NCI-H1092 treated with DMSO at 0.1 percent for 48 hours (cell line): Measurements from ENCODE around the gene ZNF511.

Experiments
- DNase-seq: peaks from one replicate; lab custom pipeline; 2025; lab: John Stamatoyannopoulos, UW

ZNF511 gene

DNA sequence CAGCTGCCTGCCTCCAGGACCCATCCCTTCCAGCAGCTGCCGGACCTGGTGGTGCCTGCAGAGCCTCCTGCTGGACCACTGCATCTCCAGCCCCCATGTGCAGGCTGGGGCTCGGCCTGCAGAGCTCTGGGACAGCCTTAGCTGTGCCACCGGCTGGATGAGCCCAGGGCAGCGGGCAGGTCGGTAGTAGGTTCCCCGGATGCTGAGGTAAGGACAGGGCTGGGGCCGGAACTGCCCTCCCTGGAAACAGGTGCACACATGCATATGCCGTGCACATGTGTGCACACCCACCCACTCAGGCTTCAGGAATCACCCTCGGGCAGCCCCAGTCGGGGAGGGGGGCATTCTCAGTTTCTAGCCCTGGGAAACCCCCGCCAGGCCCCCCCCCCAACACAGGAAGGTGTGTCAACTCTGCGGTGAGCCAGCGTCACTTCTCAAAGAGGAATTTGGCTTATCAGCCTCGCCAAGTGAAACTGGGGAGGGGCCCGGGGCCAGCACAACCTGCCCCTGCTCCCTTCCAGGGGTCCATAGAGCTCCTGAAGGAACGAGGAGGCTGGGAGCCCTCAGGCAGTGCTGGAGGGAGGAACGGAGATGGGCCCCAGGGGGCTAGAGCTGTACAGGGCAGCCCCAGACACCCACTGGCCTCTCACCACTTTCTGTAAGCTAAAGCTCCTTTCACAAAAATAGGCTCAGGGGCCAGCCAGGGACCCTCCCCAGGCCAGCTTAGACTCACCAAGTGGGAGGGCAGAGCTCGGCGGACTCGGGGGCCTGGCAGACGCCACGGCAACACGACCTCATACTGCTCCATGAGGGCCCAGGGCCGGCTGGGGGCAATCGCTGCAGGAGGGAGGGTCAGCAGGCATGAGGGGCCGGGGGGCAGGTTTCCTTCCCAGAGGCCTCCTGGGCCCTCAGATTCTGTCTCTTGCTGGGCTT is 33.7 kb upstream of the ZNF511 start:
- no peak for DNase-seq

DNA sequence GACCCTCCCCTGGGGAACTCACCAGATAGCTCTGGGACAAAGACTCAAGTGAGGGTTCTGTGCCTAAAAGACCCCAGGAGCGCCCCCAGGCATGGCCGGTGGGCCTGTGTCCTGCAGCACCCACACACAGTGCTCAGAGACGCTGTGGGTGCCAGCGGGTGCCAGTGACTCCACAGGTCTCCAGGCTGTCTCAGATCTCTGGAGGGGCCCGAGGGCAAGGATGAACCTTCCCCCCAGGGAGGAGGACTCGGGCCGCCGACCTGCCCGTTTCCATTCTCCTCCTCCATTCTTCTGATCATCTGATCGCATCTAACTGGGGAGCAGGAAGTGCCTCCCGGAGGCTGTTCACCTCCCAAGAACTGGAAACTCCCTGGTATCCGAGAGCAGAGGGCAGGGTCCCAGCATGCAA is 33.0 kb upstream of the ZNF511 start:
- DNase-seq, result no peak

DNA sequence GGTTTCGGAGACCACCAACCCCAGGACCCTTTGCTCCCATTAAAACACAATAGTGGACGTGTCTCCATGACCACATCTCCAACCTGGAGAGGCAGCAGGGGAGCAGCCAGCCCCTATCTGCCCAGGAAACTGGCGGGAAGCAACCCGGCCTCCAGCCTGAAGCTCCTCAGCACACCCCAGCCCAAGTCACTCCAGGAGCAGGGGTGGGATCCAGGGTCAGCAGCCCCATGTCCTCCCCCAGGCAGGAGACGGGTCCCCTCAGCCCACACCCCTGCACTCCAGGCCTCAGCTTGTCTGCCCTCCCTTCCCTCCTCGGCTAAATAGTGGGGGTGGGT is 32.6 kb upstream of the ZNF511 start:
- DNase-seq, result no peak

DNA sequence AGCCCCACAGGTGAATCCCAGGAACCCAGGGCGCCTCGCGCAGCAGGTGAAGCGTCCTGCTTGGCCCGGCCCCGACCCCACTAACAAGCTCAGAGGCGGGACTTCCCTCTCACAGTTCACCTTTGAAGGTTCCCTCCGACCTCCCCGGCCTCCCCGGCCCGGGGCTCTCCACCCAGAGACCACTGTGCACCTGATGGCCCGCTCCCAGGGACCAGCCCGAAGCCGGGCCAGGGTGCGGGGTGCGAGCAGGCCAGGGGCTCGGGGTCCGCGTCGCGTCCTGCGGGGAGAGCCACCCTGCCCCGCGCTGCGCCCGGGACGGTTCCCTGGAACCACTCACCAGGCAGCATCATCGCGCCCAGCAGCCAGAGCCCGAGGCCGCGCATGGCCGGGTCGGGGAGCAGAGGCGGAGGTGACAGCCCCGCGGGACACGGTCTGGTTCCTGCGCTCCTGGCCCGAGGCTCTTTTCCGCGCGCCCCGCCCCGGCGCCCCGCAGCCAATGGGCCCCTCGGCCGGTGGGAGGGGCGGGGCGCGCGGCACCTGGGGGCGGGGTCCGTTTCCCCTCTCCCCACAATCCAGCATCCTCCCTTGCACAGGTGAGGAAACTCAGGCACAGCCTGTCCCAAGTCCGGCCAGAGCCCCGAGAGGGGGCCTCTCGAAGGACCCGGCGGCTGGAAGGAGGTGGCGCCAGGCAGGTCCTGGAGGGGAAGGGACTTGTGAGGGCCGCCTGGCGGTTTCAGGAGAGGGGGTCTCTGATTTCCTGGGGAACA is 32.1 kb upstream of the ZNF511 start, which contains the start of gene ADAM8:
ADAM8 (minus strand) TSS at position 434 of the 767 bp plus-strand sequence; CDS start at position 383, 51 bp downstream.
- DNase-seq, result no peak

DNA sequence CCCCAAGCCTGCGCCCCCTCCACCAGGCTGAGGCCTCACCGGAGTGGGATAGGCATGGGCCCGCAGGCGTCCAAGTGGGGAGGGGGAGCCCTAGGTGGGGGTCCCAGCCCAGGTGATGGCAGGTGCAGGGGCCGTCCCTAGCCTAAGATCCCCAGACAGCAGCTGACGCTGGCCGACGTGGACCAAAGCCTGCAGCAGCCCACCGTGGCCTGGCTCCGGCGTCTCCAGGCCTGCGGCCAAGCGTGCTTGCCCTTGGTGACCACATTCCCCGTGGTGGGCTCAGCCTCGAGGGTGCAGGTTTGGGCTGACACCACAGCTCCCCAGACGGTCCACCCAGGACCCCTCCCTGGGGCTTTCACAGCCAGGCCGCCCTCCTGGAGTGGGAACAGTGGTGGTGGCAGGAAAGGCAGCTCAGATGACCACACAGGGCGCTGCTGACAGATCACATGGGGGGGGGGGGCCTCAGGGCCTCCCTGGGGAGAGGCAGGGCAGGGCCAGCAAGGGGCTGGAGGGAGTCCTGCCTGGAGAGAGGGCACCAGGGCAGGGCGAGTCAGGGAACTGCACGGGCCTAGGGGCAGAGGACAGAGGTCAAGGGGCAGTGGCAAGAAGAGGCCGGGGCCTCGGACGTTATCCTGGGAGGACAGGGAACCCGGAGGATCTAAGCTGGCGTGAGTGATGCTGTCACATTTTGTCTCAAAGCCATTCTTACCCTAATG is 31.3 kb upstream of the ZNF511 start:
- DNase-seq, result no peak

DNA sequence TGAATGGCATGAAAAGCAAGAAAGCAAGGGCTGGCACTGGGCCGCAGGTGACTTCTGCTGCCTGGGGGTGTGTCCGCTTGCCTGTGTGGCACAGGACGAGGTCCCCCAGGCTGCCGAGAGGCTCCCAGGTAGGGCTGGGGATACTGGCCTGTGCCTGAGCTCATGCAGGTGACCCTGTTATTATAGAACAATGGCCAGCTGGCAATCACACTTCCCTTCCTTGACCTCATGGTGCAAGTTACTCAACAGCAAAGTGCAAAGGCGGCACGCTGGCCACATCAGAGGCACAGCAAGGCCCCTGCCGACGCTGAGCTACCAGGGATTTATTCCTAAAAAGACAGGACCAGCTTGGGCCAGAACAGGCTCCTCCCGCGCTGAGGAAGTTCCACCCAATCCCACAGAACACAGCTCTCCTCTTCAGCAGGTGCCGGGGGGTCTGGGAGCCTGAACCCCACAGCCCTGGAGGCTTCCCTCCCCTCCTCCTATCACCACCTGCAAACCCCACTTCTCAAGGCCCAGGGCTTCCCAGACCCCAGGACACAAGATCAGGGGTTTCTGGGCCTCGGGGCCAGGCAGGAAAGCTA is 30.6 kb upstream of the ZNF511 start:
- DNase-seq, result no peak

DNA sequence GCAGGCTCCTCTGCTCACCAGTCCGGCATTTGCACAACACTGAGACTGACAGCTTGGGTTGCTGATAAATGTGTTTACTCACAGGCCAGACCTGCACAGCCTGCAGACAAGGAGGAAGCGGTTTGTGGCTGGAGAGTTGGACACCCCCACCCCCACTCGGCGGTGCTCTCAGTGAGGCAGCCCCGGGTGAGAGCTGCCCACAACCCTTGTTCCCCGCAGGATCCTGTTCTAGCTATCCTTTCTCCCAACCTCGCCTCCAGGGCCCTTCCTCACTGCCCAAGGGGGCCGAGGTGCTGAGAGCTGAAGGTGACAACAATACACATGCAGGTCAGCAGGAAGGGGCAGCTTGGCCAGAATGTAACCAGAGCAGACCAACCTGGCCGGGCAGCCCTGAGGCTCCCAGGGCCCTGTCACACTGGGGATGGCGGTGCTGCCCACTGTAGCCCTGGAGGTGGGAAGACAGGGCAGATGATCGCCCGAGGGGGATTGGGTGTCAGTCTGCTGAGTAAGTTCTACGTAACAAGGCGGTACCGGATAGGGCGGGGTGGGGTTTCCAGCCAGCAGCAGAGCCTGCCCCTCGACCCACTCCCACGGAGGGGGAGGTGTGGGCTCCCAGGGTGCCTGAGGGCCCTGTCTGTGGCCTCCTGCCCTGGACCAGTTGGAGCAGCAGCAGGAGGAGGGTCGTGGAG is 30.0 kb upstream of the ZNF511 start:
- no peak for DNase-seq

DNA sequence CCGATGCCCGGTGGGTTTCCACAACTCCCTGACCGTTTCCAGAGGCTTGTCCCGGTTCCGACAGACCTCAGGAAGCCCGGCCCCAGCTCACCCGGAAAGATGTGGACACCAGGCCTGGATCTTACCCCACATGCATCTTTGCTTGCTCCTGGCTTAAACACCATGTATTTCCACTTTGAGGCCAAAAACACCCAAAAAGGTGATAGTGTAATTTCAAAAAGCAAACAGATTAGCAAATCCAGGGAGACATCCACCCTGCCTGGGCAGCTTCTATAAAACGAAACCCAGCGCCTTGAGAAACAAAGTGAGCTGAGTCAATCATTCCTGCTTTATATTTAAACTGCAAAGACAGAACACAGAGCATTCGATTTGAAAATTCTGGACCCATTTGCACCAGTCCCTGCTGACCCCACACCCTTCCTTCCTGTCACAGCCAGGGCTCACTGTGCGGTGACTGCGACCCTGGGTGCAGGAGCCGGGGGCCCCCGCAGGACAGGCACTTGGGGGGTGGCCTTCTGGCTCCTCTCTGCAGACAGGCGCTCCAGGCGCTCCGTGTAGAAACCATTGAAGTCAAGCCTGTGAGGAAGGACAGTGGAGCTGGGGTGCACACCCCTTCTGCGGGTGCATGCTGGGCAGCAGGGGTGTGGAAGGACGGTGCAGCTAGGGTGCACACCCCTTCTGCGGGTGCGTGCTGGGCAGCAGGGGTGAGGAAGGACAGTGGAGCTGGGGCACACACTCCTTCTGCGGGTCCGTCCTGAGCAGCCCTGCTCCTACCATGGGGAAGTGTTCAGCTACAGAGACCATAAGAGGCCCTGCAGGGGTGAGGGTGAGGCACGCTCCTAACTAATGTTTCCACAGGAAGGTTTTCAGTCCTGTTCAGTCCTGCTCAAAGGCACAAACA is 29.1 kb upstream of the ZNF511 start:
- no peak for DNase-seq

DNA sequence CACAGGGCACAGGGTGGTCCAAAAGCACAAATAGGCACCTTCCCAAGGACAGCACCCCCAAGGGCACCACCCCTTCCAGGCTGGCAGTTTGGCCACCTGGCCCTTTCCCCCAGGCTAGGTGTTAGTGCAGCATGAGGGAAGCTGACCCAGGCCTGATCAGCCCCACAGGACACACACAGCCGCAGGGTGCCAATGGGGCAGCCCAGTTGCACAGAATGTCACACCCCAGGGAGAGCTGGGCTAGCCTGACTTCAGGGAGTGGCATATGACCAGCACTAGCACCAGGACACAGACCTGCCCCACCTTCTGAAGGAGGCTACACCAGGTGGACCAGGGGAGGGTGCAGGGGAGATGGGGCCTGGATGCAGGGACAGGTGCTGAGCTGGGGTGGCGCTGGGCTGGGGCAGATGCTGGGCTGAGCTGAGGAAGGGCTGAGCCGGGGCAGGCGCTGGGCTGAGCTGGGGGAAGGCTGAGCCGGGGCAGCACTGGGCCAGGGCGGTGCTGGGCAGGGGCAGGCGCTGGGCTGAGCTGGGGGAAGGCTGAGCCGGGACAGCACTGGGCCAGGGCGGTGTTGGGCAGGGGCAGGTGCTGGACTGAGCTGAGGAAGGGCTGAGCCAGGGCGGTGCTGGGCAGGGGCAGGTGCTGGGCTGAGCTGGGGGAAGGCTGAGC is 28.2 kb upstream of the ZNF511 start:
- no peak for DNase-seq

DNA sequence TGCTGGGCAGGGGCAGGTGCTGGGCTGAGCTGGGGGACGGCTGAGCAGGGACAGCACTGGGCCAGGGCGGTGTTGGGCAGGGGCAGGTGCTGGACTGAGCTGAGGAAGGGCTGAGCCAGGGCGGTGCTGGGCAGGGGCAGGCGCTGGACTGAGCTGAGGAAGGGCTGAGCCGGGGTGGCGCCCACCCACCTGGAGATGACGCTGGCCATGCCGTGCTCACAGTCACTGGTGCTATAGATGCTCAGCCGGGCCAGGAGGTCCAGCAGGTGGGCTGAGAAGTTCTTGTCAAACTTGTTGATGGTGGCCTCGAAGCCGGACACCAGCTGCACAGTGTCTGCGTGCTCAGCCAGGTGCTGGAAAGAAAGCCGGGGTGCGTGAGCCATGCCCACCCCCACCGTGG is 27.6 kb upstream of the ZNF511 start:
- DNase-seq, result no peak

DNA sequence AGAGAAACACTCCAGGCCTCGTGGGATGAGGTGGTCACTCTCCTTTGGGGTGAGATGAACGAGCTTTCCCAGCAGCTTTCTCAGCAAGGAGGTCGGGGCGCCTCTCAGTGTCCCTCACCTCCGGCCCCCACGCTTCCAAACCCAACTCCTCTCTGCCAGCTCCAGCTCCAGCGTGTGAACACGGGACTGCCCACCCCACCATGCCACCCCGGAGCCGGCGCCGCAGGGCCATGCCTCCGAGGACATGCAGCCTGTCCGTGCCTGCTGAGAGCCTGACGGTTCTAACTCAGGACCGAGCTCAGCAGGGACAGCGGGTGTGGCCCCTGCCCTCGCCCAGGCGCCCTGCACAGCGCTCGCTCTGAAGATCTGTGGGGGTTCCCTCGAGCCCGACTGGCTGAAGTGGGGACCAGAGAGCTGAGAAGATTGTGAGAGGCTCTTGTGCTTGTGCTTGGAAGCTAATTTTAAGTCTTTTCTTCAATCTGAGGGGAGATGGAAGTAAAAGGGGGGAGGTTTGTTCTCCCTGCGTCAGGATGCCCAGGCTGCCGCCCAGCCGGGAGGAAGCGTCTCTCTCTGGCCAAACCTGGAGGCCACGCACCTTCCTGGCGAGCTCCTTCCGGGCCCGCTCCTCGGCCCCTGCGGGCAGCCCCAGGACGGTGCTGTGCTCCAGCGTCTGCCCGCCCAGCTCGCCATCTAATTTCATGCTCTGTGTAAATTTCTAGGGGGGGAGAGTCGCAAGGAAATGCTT is 26.9 kb upstream of the ZNF511 start:
- DNase-seq, result no peak

DNA sequence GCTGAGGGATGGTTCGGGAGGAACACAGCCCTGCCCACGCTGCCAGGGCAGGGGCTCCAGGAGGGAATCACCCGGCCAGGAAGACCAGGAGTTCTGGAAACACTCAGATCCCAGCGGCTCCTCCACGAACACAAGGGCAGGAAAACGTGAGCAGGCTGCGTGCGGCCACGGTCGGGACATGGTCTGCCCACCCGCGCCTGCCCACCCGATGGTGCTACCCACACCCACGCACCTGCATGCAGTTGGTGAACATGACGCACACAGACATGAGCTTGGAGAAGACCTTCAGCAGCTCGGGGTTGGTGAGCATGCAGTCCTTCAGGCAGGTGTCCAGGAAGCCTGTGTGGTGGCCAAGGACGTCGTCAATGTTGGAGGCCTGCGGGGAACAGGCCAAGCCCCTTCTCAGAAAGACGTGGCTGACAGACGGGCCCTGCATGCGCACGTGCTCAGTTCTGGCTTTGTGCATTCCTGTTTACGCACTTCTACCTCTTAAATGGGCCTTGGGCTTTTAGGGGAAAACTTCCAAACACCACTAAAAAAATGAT is 25.8 kb upstream of the ZNF511 start:
- DNase-seq, result no peak

DNA sequence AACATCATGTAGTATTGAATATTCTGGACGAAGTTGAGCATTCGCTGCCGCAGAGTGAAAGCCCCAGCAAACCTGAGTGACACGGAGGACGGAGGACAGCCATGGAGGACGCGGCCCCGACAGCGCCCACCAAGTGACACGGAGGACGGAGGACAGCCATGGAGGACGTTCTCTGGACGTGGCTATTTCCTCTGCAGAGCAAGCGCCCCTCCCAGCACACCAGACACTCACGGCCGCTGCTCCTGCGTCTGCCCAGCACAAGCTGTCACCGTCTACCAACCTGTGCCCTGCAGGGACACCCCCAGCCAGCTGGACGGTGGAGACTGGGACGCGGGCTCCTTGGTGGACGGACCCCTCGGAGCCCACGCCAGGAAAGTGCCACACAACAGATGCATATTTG is 24.8 kb upstream of the ZNF511 start:
- DNase-seq, result no peak

DNA sequence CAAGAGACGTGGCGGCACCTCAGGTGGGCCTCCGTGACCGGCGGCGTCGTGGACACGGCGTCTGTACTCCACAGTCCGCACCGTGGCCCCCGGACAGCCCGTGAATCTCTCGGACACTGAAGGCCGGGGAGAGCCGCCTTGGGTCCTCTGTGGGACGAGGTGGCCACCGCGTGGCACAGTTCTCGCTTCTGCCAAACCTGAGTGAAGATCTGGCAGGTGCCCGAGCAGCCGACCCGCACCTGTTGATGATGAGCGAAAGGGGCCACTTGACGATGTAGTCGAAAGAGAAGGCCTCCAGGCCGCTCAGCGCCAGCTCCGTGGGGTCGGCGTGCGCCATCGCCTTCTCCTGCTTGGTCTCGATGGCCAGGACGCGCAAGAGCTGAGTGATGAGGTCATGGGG is 23.5 kb upstream of the ZNF511 start:
- no peak for DNase-seq

DNA sequence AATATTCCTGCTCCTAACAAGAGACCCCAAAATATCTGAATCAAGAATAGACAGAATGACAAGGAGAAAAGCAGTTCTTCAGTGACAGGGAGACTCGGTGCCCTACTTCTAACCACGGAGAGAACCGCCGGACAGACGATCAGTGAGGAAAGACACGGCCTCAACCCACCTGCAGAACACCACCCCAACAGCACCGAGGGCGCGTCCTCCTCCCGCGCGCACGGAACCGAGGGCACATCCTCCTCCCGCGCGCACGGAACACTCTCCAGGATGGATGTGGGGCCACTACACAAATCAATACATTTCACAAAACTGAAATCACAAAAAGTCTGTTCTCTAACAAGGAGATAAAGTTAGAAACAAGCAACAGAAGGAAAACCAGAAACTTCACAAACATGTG is 22.3 kb upstream of the ZNF511 start:
- DNase-seq, result no peak

DNA sequence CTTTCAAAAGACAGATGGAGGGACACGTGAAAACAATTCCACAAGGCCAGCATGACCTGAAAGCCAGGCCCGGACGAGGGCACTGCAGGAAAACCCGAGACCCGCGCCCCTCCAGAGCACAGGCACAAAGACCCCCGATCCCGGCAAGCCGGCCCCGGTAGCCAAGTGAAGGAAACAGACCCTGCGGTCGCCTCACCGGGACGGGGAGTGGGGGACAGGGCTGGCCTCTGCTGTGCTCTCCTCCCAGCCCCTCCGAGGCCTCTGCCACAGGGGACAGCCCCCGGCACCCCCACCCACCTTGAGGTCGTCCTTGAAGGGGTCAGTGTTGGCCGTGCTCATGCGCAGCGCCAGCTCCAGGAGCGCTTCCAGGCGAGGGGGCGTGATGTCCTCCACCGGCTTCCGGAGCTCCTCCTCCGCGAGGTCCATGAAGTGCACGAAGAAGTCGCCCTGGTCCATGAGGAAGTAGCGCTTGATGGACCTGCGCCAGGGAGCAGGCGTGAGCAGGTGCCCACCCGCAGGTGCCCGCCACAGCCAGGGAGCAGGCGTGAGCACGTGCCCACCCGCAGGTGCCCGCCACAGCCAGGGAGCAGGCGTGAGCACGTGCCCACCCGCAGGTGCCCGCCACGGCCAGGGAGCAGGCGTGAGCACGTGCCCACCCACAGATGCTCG is 20.7 kb upstream of the ZNF511 start:
- no peak for DNase-seq

DNA sequence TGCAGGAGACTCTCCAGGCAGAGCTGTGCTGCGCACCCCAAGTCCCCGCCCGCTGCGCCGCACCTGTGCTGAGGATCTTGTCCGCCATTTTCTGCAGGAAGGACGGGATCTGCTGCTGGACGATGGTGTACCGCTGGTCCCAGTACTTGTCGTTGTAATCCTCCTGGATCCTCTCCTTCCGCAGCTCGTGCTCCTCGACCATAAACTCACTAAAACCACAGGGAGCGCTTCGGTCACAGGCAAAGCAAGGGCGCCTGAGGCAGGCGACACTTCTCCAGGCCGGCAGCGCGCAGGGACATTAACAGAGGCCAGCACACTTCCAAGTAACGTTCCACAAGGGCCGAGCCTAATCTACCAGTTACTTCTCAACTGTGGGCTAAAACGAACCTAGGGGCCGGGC is 19.0 kb upstream of the ZNF511 start:
- DNase-seq, result no peak
